Measurements from ENCODE around the gene KAZN.

- TF ChIP-seq CTCF (optimal IDR thresholded peaks at IDR 0.05 in 1 of 3, IDR thresholded peaks at IDR 0.05 in 1 of 3, conservative IDR thresholded peaks at IDR 0.05 in 1 of 3; ENCODE audit: extremely low read depth in 1 of 3, insufficient read depth in 2 of 3, low read length in 3 of 3) (no peak), EZH2 (IDR thresholded peaks at IDR 0.05; ENCODE audit: low read length) (no peak)
Measured at GRCh38 chr1:14591600-14591999, 6.9 kb upstream of the KAZN start.
